PC-9 (cell line): ENCODE measurements around the gene LIMK1. TPM values are rescaled to one million over a fixed set of nuclear protein-coding genes. Genes with fewer than 3 reads are reported as not detected.

ENCODE experiments used
- BruUV-seq: library from RNA; stranded (reverse); fragments of 400-500 nt; replicated peaks from 2 replicates; lab custom pipeline; 2021; lab: Mats Ljungman, UMichigan
- CTCF ChIA-PET: fragments of 300-600 bp; sonication (Branson Sonifier 250); formaldehyde crosslinking; loops from one replicate; lab custom pipeline; 2022; ENCODE audit warnings: antibody characterized with exemption; lab: Charles Lee
- POLR2A ChIA-PET: fragments of 300-600 bp; sonication (Branson Sonifier 250); formaldehyde crosslinking; loops from one replicate; lab custom pipeline; 2022; ENCODE audit warnings: antibody characterized with exemption; ENCODE audit not compliant: unreplicated experiment; lab: Charles Lee
- DNase-seq, 2 experiments: peaks; one replicate each; pipeline versions ENCODE4 v3.0.0 to v3.0.0-alpha.2; 2015 to 2022; ENCODE audit warnings: mixed read lengths in 1 of 2
- H2AFZ ChIP-seq: fragments of 200-600 bp; sonication (generic); 2 replicates; pipeline ENCODE4 v1.8.1; 2017; ENCODE audit warnings: antibody characterized with exemption
- H3F3A ChIP-seq: fragments of 200-600 bp; sonication (generic); 2 replicates; pipeline ENCODE4 v1.8.1; 2017; ENCODE audit warnings: antibody characterized with exemption, mild to moderate bottlenecking, low read depth; ENCODE audit not compliant: insufficient read depth
- H3K27ac ChIP-seq: fragments of 200-600 bp; sonication (generic); 2 replicates; pipeline ENCODE4 v1.6.1; 2016; ENCODE audit warnings: mixed run types
- H3K27me3 ChIP-seq: fragments of 200-600 bp; sonication (generic); 2 replicates; pipeline ENCODE4 v1.6.1; 2016; ENCODE audit warnings: low read depth, mixed run types; ENCODE audit not compliant: insufficient read depth
- H3K36me3 ChIP-seq: fragments of 200-600 bp; sonication (generic); 2 replicates; pipeline ENCODE4 v1.6.1; 2016; ENCODE audit warnings: low read depth, mixed run types
- H3K4me1 ChIP-seq: fragments of 200-600 bp; sonication (generic); replicated peaks from 2 replicates; pipeline ENCODE4 v1.6.1; 2016; ENCODE audit warnings: mixed run types; ENCODE audit not compliant: insufficient read depth
- H3K4me2 ChIP-seq: fragments of 200-600 bp; sonication (generic); 2 replicates; pipeline ENCODE4 v1.6.1; 2017; ENCODE audit warnings: mixed run types
- H3K4me3 ChIP-seq: fragments of 200-600 bp; sonication (generic); 2 replicates; pipeline ENCODE4 v1.6.1; 2016; ENCODE audit warnings: mixed run types
- H3K79me2 ChIP-seq: fragments of 200-600 bp; sonication (generic); 2 replicates; pipeline ENCODE4 v1.6.1; 2017; ENCODE audit warnings: low read depth, mixed run types
- H3K9me2 ChIP-seq: fragments of 200-600 bp; sonication (generic); 2 replicates; pipeline ENCODE4 v1.8.1; 2017; ENCODE audit warnings: mild to moderate bottlenecking; ENCODE audit not compliant: insufficient read depth
- H3K9me3 ChIP-seq: fragments of 200-600 bp; sonication (generic); 2 replicates; pipeline ENCODE4 v1.8.1; 2016; ENCODE audit warnings: low read depth; ENCODE audit not compliant: insufficient read depth
- H4K20me1 ChIP-seq: fragments of 200-600 bp; sonication (generic); 2 replicates; pipeline ENCODE4 v1.8.1; 2017; ENCODE audit not compliant: insufficient read depth
- EZH2 ChIP-seq: fragments of 200-600 bp; sonication (generic); IDR thresholded peaks from 2 replicates; pipeline ENCODE4 v1.8.0; 2017; ENCODE audit warnings: antibody characterized with exemption, low read depth
- intact Hi-C: fragments of 100-400 bp; cut with micrococcal nuclease; formaldehyde crosslinking; loops from one replicate; pipeline ENCODE4 v1.10.0; 2022; ENCODE audit not compliant: unreplicated experiment
- total RNA-seq: library from RNA; stranded (reverse); gene quantifications from 2 replicates; pipeline ENCODE4 v1.2.3, GENCODE V29; 2021
- TF ChIP-seq, protein P1 (sequence below): fragments of 200-600 bp; sonication (generic); conservative IDR thresholded peaks from 2 replicates; pipeline ENCODE4 v1.6.1; 2017; ENCODE audit warnings: mixed run types, antibody characterized with exemption, mild to moderate bottlenecking, moderate library complexity

Gene LIMK1
- total RNA-seq, 1 experiment from 2014 or later: 148 TPM

DNA sequence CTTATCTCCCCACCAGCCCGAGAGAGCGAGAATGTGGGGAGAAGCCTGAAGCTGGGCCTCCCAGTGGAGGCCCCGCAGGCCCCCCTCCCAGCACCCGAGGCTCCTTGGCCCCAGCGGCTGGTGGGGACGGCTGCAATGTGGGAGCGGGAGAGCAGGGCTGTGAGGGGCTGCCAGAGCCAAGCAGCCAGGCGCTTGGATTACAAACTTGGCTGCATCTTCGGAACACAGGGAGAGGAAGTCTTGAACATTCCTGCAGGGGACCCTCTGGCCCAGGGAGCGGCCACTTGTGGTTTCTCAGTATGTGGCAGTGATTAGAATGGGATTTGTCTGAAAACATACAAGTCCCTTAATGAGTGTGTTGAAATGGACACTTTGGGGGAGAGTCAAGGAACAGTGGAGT lies 32.4 kb upstream of the LIMK1 start:
- no peaks in the 10 kb centered on the region for H3F3A ChIP-seq
- H4K20me1 ChIP-seq: no peaks in the 10 kb centered on the region
- TF ChIP-seq EZH2: no peak
- TF ChIP-seq, protein P1, sequence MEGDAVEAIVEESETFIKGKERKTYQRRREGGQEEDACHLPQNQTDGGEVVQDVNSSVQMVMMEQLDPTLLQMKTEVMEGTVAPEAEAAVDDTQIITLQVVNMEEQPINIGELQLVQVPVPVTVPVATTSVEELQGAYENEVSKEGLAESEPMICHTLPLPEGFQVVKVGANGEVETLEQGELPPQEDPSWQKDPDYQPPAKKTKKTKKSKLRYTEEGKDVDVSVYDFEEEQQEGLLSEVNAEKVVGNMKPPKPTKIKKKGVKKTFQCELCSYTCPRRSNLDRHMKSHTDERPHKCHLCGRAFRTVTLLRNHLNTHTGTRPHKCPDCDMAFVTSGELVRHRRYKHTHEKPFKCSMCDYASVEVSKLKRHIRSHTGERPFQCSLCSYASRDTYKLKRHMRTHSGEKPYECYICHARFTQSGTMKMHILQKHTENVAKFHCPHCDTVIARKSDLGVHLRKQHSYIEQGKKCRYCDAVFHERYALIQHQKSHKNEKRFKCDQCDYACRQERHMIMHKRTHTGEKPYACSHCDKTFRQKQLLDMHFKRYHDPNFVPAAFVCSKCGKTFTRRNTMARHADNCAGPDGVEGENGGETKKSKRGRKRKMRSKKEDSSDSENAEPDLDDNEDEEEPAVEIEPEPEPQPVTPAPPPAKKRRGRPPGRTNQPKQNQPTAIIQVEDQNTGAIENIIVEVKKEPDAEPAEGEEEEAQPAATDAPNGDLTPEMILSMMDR: no peak
- no peaks in the 10 kb centered on the region for H3K36me3 ChIP-seq
- intact Hi-C loops: loop anchor here (2.0 to 5.0 kb wide), 3 partner anchors 151 to 350 kb away; no protein-coding TSS in a partner anchor
- H3K4me3 ChIP-seq: no peak overlapping the region
- no peak overlapping the region for H2AFZ ChIP-seq
- H3K9me2 ChIP-seq: no peaks in the 10 kb centered on the region
- no peak for DNase-seq
- no TSS peak for BruUV-seq
- H3K79me2 ChIP-seq: no peaks in the 10 kb centered on the region
- H3K9me3 ChIP-seq: no peaks in the 10 kb centered on the region
- H3K27ac ChIP-seq: no peak overlapping the region
- H3K27me3 ChIP-seq: peaks cover 18% of the 10 kb centered on the region
- CTCF ChIA-PET: no interaction called here
- POLR2A ChIA-PET: no interaction called here
- H3K4me1 ChIP-seq: no peaks in the 10 kb centered on the region
- H3K4me2 ChIP-seq: no peak overlapping the region

GRCh38 chr7:74051629-74052410 lies 31.8 kb upstream of the LIMK1 start:
- Histone ChIP-seq H3K79me2 (no peaks in the 10 kb centered on the region), H3K36me3 (no peaks in the 10 kb centered on the region), H3F3A (no peaks in the 10 kb centered on the region), H3K27me3 (peaks cover 19% of the 10 kb centered on the region), H3K9me3 (no peaks in the 10 kb centered on the region), H3K4me3 (no peak overlapping the region), H3K9me2 (no peaks in the 10 kb centered on the region), H2AFZ (no peak overlapping the region), H3K4me1 (no peaks in the 10 kb centered on the region), H3K4me2 (no peak overlapping the region), H3K27ac (no peak overlapping the region), H4K20me1 (no peaks in the 10 kb centered on the region)
- intact Hi-C loops: loop anchor here (2.0 to 5.0 kb wide), 3 partner anchors 150 to 349 kb away; no protein-coding TSS in a partner anchor
- CTCF ChIA-PET: no interaction called here
- no TSS peak for BruUV-seq
- POLR2A ChIA-PET: no interaction called here
- peak; percentile 43 to 78 for DNase-seq
- TF ChIP-seq EZH2: no peak
- TF ChIP-seq, protein P1: peak; percentile 65

DNA sequence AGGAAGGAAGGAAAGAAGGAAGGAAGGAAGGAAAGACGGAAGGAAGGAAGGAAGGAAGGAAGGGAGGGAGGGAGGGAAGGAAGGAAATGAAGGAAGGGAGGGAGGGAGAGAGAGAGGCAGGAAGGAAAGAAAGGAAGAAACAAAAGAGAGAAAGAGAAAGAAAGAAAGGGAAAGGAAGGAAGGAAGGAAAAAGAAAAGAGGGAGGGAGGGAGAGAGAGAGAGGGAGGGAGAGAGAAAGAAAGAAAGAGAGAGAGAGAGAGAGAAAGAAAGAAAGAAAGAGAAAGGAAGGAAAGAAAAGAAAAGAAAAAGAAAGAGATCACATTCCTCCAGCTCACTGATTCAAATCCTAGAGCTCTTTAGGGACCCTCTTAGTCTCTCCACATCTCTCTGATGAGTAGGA lies 31.0 kb upstream of the LIMK1 start:
- intact Hi-C loops: loop anchor here (5.0 kb wide), 1 partner anchor 150 kb away; no protein-coding TSS in a partner anchor
- CTCF ChIA-PET: interaction anchor here (0.6 kb wide), 1 partner anchor 25 kb away, joined by 3 read pairs; no protein-coding TSS in a partner anchor
- Histone ChIP-seq H2AFZ (no peak overlapping the region), H3K27ac (no peak overlapping the region), H3K36me3 (no peaks in the 10 kb centered on the region), H3K4me2 (no peak overlapping the region), H4K20me1 (no peaks in the 10 kb centered on the region), H3K27me3 (peaks cover 22% of the 10 kb centered on the region), H3K79me2 (no peaks in the 10 kb centered on the region), H3K9me3 (no peaks in the 10 kb centered on the region), H3K4me1 (no peaks in the 10 kb centered on the region), H3F3A (no peaks in the 10 kb centered on the region), H3K4me3 (no peak overlapping the region), H3K9me2 (no peaks in the 10 kb centered on the region)
- no TSS peak for BruUV-seq
- DNase-seq: no peak
- POLR2A ChIA-PET: no interaction called here
- no peak for TF ChIP-seq EZH2
- TF ChIP-seq, protein P1: no peak
